T-helper 2 cell treated with Interferon-gamma antibody and Interleukin-4, amounts not matched to agents 5 μg/mL and 100 μg/mL, for 36 hours (primary cell): ENCODE results near the gene MIEN1.
"Not testable (repeated sequence)": the region's sequence is repeated elsewhere in the genome, so short reads cannot be mapped to it uniquely, and the experiment has no call there.

Experiments
- DNase-seq: peaks from one replicate; pipeline ENCODE4 v3.0.0; 2021; ENCODE audit warnings: low spot score
- H3K27ac Mint-ChIP-seq: one replicate; pipeline ENCODE4 v1.8.0; 2021; ENCODE audit warnings: mild to moderate bottlenecking, mixed read lengths
- H3K27me3 Mint-ChIP-seq: one replicate; pipeline ENCODE4 v1.8.0; 2021; ENCODE audit warnings: low read depth, mixed read lengths
- H3K36me3 Mint-ChIP-seq: one replicate; pipeline ENCODE4 v1.8.0; 2021; ENCODE audit warnings: low read depth, mixed read lengths
- H3K4me1 Mint-ChIP-seq: one replicate; pipeline ENCODE4 v1.8.0; 2021; ENCODE audit warnings: low read depth, mixed read lengths
- H3K4me3 Mint-ChIP-seq: one replicate; pipeline ENCODE4 v1.8.0; 2022; ENCODE audit warnings: mild to moderate bottlenecking, moderate library complexity, mixed read lengths
- H3K9me3 Mint-ChIP-seq: one replicate; pipeline ENCODE4 v1.8.0; 2021; ENCODE audit warnings: mixed read lengths

The MIEN1 gene

GRCh38 chr17:39751637-39752036 is 21.3 kb upstream of the MIEN1 start:
- Mint-ChIP-seq H3K4me3 (no peak overlapping the region), H3K36me3 (no peaks in the 10 kb centered on the region), H3K9me3 (no peaks in the 10 kb centered on the region), H3K4me1 (peaks cover 28% of the 10 kb centered on the region), H3K27ac (peak overlapping the region; percentile 31), H3K27me3 (no peaks in the 10 kb centered on the region)
- DNase-seq, result no peak

DNA sequence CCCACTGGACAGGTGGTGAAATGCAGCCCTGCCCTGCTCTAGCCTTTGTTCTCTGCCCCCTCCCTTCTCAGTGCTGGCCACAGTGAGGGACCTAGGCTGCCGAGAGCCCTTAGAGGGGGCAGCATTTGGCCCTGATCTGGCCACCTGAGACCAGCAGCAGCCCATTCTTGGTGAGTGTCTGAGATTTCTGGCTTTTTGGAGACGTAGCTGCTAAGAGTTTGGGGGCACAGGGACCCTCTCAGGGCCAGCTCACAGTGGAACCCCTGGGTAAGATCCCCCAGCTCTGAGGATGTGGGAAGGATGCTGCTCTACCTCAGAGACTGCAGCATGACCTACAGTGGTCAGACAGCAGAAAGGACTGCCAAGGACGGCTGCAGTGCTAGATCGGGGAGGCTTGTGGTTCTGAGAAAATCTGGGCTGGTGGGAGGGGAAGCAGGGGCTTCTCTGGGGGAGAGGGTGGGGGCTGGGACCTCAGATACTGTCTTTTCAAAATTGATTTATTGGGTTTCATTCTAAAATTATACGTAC is 20.7 kb upstream of the MIEN1 start:
- Mint-ChIP-seq H3K4me1 (peaks cover 23% of the 10 kb centered on the region), H3K27me3 (no peaks in the 10 kb centered on the region), H3K36me3 (no peaks in the 10 kb centered on the region), H3K27ac (no peak overlapping the region), H3K4me3 (no peak overlapping the region), H3K9me3 (no peaks in the 10 kb centered on the region)
- DNase-seq, result no peak

- Mint-ChIP-seq H3K27ac (no peak overlapping the region), H3K36me3 (no peaks in the 10 kb centered on the region), H3K9me3 (no peaks in the 10 kb centered on the region), H3K4me1 (peaks cover 16% of the 10 kb centered on the region), H3K27me3 (no peaks in the 10 kb centered on the region), H3K4me3 (no peak overlapping the region)
- no peak for DNase-seq
These were observed 20.0 kb upstream of the MIEN1 start for GRCh38 chr17:39750131-39751015.

GRCh38 chr17:39748444-39749034 is 18.2 kb upstream of the MIEN1 start:
- not testable (repeated sequence) for H3K4me3 Mint-ChIP-seq

GRCh38 chr17:39747745-39748144 is 17.4 kb upstream of the MIEN1 start:
- no peak overlapping the region for H3K27ac Mint-ChIP-seq
- no peaks in the 10 kb centered on the region for H3K36me3 Mint-ChIP-seq
- H3K27me3 Mint-ChIP-seq, result peaks cover 4% of the 10 kb centered on the region
- no peak for DNase-seq
- H3K4me3 Mint-ChIP-seq, result no peak overlapping the region
- peaks cover 4% of the 10 kb centered on the region for H3K4me1 Mint-ChIP-seq
- no peaks in the 10 kb centered on the region for H3K9me3 Mint-ChIP-seq

More at GRCh38 chr17:39748444-39749034, 18.2 kb upstream of the MIEN1 start:
- not testable (repeated sequence) for H3K9me3 Mint-ChIP-seq, H3K27me3 Mint-ChIP-seq, DNase-seq, H3K27ac Mint-ChIP-seq, H3K36me3 Mint-ChIP-seq
- peaks cover 10% of the 10 kb centered on the region for H3K4me1 Mint-ChIP-seq

DNA sequence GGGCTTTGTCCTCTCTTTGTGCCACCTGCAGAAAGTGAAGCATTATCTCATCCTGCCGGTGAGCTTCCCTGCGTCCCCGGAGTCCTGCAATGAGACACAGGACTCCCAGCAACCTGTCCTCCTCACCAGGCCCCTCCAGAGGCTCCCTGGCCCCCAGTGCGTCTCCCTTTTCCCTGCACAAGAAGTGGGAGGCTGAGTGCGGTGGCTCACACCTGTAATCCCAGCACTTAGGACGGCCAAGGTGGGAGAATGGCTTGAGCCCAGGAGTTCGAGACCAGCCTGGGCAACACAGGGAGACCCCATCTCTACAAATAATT is 15.8 kb upstream of the MIEN1 start:
- Mint-ChIP-seq H3K4me3 (no peak overlapping the region), H3K27me3 (peaks cover 4% of the 10 kb centered on the region), H3K4me1 (no peaks in the 10 kb centered on the region), H3K9me3 (no peaks in the 10 kb centered on the region), H3K36me3 (no peaks in the 10 kb centered on the region), H3K27ac (no peak overlapping the region)
- no peak for DNase-seq

DNA sequence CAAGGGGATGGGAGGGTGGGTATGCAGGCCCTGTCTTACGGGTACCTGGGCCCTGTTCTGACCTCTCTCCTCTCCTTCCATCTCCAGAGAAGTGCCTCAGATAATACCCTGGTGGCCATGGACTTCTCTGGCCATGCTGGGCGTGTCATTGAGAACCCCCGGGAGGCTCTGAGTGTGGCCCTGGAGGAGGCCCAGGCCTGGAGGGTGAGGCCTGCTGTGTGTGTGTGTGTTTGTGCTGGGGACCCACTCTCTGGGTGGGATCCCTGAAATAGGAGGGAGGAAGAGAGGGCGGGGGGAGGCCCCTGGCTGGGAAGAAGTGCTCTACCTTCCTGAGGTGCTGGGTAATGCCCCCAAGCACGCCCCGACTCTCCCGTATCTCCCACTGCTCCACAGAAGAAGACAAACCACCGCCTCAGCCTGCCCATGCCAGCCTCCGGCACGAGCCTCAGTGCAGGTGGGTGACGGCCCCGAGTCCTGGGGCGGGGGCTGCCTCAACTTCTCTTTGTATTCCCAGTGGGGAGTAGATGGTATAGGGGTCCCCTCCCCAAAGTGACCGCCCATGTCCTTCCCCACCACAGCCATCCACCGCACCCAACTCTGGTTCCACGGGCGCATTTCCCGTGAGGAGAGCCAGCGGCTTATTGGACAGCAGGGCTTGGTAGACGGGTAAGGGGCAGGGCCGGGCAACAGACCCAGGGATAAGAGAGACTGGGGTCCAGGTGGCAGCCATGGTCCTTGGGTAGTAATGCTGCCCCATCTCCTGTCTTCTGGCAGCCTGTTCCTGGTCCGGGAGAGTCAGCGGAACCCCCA is 15.2 kb upstream of the MIEN1 start:
- Mint-ChIP-seq H3K27ac (no peak overlapping the region), H3K36me3 (no peaks in the 10 kb centered on the region), H3K4me1 (peaks cover under 1% of the 10 kb centered on the region), H3K4me3 (no peak overlapping the region), H3K27me3 (peaks cover 4% of the 10 kb centered on the region), H3K9me3 (no peaks in the 10 kb centered on the region)
- no peak for DNase-seq

GRCh38 chr17:39744836-39745215 is 14.5 kb upstream of the MIEN1 start:
- H3K9me3 Mint-ChIP-seq, result no peaks in the 10 kb centered on the region
- H3K27me3 Mint-ChIP-seq, result peaks cover 4% of the 10 kb centered on the region
- H3K4me3 Mint-ChIP-seq, result no peak overlapping the region
- no peak overlapping the region for H3K27ac Mint-ChIP-seq
- DNase-seq, result no peak
- H3K4me1 Mint-ChIP-seq, result peaks cover 4% of the 10 kb centered on the region
- no peaks in the 10 kb centered on the region for H3K36me3 Mint-ChIP-seq

- H3K27ac Mint-ChIP-seq, result no peak overlapping the region
- H3K27me3 Mint-ChIP-seq, result peaks cover 4% of the 10 kb centered on the region
- no peaks in the 10 kb centered on the region for H3K9me3 Mint-ChIP-seq
- DNase-seq, result no peak
- H3K36me3 Mint-ChIP-seq, result no peaks in the 10 kb centered on the region
- no peak overlapping the region for H3K4me3 Mint-ChIP-seq
- H3K4me1 Mint-ChIP-seq, result peaks cover 4% of the 10 kb centered on the region
These were observed 13.9 kb upstream of the MIEN1 start for GRCh38 chr17:39744075-39744835.

DNA sequence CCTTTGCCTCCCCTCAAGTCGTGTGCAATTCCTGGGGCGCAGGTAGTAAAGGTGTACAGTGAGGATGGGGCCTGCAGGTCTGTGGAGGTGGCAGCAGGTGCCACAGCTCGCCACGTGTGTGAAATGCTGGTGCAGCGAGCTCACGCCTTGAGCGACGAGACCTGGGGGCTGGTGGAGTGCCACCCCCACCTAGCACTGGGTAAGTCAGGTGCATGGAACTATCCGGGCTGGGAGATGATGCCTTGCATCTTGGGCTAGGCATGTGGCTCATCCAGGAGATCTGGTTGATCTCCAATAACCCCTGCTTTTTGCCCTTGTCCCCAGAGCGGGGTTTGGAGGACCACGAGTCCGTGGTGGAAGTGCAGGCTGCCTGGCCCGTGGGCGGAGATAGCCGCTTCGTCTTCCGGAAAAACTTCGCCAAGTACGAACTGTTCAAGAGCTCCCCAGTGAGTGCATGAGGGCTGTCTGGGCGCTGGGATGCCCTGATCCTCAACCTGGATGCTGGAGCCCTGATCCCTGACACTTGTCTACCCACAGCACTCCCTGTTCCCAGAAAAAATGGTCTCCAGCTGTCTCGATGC is 12.6 kb upstream of the MIEN1 start:
- peaks cover 8% of the 10 kb centered on the region for H3K27me3 Mint-ChIP-seq
- no peak overlapping the region for H3K27ac Mint-ChIP-seq
- H3K4me1 Mint-ChIP-seq, result peaks cover 8% of the 10 kb centered on the region
- H3K9me3 Mint-ChIP-seq, result no peaks in the 10 kb centered on the region
- H3K4me3 Mint-ChIP-seq, result no peak overlapping the region
- no peak for DNase-seq
- no peaks in the 10 kb centered on the region for H3K36me3 Mint-ChIP-seq

GRCh38 chr17:39742126-39742855 is 12.0 kb upstream of the MIEN1 start:
- Mint-ChIP-seq H3K4me1 (peaks cover 8% of the 10 kb centered on the region), H3K36me3 (no peaks in the 10 kb centered on the region), H3K4me3 (no peak overlapping the region), H3K27me3 (peaks cover 11% of the 10 kb centered on the region), H3K27ac (no peak overlapping the region), H3K9me3 (no peaks in the 10 kb centered on the region)
- DNase-seq, result no peak

- no peak for DNase-seq
- H3K36me3 Mint-ChIP-seq, result no peaks in the 10 kb centered on the region
- peaks cover 21% of the 10 kb centered on the region for H3K27me3 Mint-ChIP-seq
- no peak overlapping the region for H3K27ac Mint-ChIP-seq
- H3K4me1 Mint-ChIP-seq, result peaks cover 10% of the 10 kb centered on the region
- no peaks in the 10 kb centered on the region for H3K9me3 Mint-ChIP-seq
- H3K4me3 Mint-ChIP-seq, result no peak overlapping the region
These were observed 10.2 kb upstream of the MIEN1 start for GRCh38 chr17:39740357-39741111.
